Esophagus muscularis mucosa (tissue), 4 donors: ENCODE measurements around the gene ASTL.

Source experiments
- EP300 ChIP-seq: sonication (generic); formaldehyde crosslinking; IDR thresholded peaks from one replicate; pipeline ENCODE4 v1.6.1; 2017; ENCODE audit warnings: antibody characterized with exemption
- POLR2A ChIP-seq: fragments of 450-650 bp; IDR thresholded peaks from one replicate; pipeline ENCODE4 v1.6.1; 2017; ENCODE audit warnings: antibody characterized with exemption, moderate library complexity, mild to moderate bottlenecking, low read depth
- TF ChIP-seq, protein P1 (sequence below), 3 experiments: fragments of 200-600 bp in 2 of 3; fragments of 450-650 bp in 1 of 3; sonication (generic) in 2 of 3; IDR thresholded peaks; one replicate each; pipeline ENCODE4 v1.5.1; 2017 to 2019; ENCODE audit warnings: antibody characterized with exemption in 3 of 3, mild to moderate bottlenecking in 2 of 3, moderate library complexity in 1 of 3

- TF ChIP-seq POLR2A (no peak), EP300 (no peak)
- TF ChIP-seq, protein P1, sequence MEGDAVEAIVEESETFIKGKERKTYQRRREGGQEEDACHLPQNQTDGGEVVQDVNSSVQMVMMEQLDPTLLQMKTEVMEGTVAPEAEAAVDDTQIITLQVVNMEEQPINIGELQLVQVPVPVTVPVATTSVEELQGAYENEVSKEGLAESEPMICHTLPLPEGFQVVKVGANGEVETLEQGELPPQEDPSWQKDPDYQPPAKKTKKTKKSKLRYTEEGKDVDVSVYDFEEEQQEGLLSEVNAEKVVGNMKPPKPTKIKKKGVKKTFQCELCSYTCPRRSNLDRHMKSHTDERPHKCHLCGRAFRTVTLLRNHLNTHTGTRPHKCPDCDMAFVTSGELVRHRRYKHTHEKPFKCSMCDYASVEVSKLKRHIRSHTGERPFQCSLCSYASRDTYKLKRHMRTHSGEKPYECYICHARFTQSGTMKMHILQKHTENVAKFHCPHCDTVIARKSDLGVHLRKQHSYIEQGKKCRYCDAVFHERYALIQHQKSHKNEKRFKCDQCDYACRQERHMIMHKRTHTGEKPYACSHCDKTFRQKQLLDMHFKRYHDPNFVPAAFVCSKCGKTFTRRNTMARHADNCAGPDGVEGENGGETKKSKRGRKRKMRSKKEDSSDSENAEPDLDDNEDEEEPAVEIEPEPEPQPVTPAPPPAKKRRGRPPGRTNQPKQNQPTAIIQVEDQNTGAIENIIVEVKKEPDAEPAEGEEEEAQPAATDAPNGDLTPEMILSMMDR (IDR thresholded peaks at IDR 0.05), result no peak
These were observed 40.9 kb downstream of the ASTL start for GRCh38 chr2:96097441-96097840.
